Transverse colon (tissue), 4 donors: ENCODE results near the gene FLACC1. TPM values are rescaled to one million over a fixed set of nuclear protein-coding genes. Genes with fewer than 3 reads are reported as not detected.

ENCODE experiments used
- DNase-seq: peaks from one replicate; pipeline ENCODE4 v3.0.0-alpha.2; 2019
- H3K27ac ChIP-seq, 4 donors: fragments of 200-600 bp; sonication (generic); 2 replicates each; pipeline ENCODE4 v1.5.1; 2016 to 2018; ENCODE audit warnings: inconsistent platforms in 4 of 4
- H3K27me3 ChIP-seq: fragments of 200-600 bp; sonication (generic); 2 replicates; pipeline ENCODE4 v1.5.1; 2017; ENCODE audit warnings: inconsistent platforms
- H3K36me3 ChIP-seq, 4 donors: fragments of 200-600 bp; sonication (generic); 2 replicates each; pipeline ENCODE4 v1.5.1; 2017 to 2019; ENCODE audit warnings: inconsistent platforms in 4 of 4
- H3K4me1 ChIP-seq, 4 donors: fragments of 200-600 bp; sonication (generic); 2 replicates each; pipeline ENCODE4 v1.5.1; 2017 to 2020; ENCODE audit warnings: inconsistent platforms in 4 of 4
- H3K4me3 ChIP-seq, 4 donors: fragments of 200-600 bp; sonication (generic); 1 replicate in 1 of 4; 2 replicates in 3 of 4; pipeline versions ENCODE4 v1.5.1 to v1.6.1; 2017 to 2019; ENCODE audit warnings: inconsistent platforms in 4 of 4
- H3K9me3 ChIP-seq, 2 donors: fragments of 200-600 bp; sonication (generic); 2 replicates each; pipeline ENCODE4 v1.5.1; 2017 to 2019; ENCODE audit warnings: inconsistent platforms in 2 of 2
- CTCF ChIP-seq, 5 experiments: fragments of 200-600 bp in 3 of 5; fragments of 450-650 bp in 2 of 5; sonication (generic) in 3 of 5; IDR thresholded peaks; 1 replicate in 2 of 5; 2 replicates in 3 of 5; pipeline ENCODE4 v1.5.1; 2016 to 2017; ENCODE audit warnings: antibody characterized with exemption in 5 of 5, inconsistent platforms in 3 of 5, mild to moderate bottlenecking in 2 of 5, moderate library complexity in 1 of 5
- EP300 ChIP-seq: sonication (generic); formaldehyde crosslinking; IDR thresholded peaks from one replicate; pipeline ENCODE4 v1.6.1; 2017; ENCODE audit warnings: antibody characterized with exemption, low read depth
- POLR2A ChIP-seq: fragments of 450-650 bp; IDR thresholded peaks from one replicate; pipeline ENCODE4 v1.6.1; 2016; ENCODE audit warnings: antibody characterized with exemption, mild to moderate bottlenecking, moderate library complexity
- POLR2AphosphoS5 ChIP-seq, 3 donors: sonication (generic); formaldehyde crosslinking; IDR thresholded peaks; one replicate each; pipeline ENCODE4 v1.6.1; 2016; ENCODE audit warnings: antibody characterized with exemption in 3 of 3
- WGBS, 2 donors: methylation state at CpG; one replicate each; pipeline ENCODE4 v1.1.5; 2018; ENCODE audit warnings: low coverage in 1 of 2; 5-methylcytosine and 5-hydroxymethylcytosine counted together
- in situ Hi-C, 4 donors: fragments of 200-750 bp; cut with MboI; loops; one replicate each; pipeline versions ENCODE4 v1.15.0 to v1.15.1; 2017; ENCODE audit warnings: low sequenced_read_pairs in 3 of 4, low pct_ligation_motif_present in 1 of 4, low pct_unique_long_range_greater_than_20kb in 1 of 4
- intact Hi-C: fragments of 100-400 bp; cut with DNase I; formaldehyde crosslinking; loops from one replicate; pipeline ENCODE4 v1.15.1; 2023; ENCODE audit warnings: low total_unique reads
- total RNA-seq, 4 donors: library from RNA; depleted of rRNA; stranded (reverse); fragments of >200 nt; gene quantifications; one replicate each; pipeline ENCODE4 v1.1.0, GENCODE V29; 2016

The FLACC1 gene
- total RNA-seq: 1 to 10 TPM in 3 of 4 donors, not detected in 1; 1.6 to 5.2 (median 4.3) TPM

- no peaks in the 10 kb centered on the region for H3K36me3 ChIP-seq
- no peaks in the 10 kb centered on the region for H3K4me1 ChIP-seq
- DNase-seq: no peak
- in situ Hi-C loops (loop anchor here in 2 of 4 donors (25.0 kb wide), 1 partner anchor 120 kb away; no protein-coding TSS in a partner anchor), intact Hi-C loops (no loop called here)
- WGBS, 2 donors: 33 to 44% methylated on average over 1 of the region's 1 CpG
- no peaks in the 10 kb centered on the region for H3K9me3 ChIP-seq
- no peak for TF ChIP-seq EP300
- no peak for TF ChIP-seq POLR2A
- TF ChIP-seq POLR2AphosphoS5 (IDR thresholded peaks at IDR 0.05): no peak
- no peak for TF ChIP-seq CTCF (IDR thresholded peaks at IDR 0.05)
- no peak within 1 kb of the TSS for H3K4me3 ChIP-seq
- no peaks in the 10 kb centered on the region for H3K27me3 ChIP-seq
- H3K27ac ChIP-seq: peak within 1 kb of the TSS in 2 of 4 donors; percentile 22 to 35
Measured at GRCh38 chr2:201357221-201357620, at the start of gene FLACC1. Gene FLACC1, minus strand, starts transcription at chr2:201357345. Its CDS starts 5,941 bp downstream, at chr2:201351404.

DNA sequence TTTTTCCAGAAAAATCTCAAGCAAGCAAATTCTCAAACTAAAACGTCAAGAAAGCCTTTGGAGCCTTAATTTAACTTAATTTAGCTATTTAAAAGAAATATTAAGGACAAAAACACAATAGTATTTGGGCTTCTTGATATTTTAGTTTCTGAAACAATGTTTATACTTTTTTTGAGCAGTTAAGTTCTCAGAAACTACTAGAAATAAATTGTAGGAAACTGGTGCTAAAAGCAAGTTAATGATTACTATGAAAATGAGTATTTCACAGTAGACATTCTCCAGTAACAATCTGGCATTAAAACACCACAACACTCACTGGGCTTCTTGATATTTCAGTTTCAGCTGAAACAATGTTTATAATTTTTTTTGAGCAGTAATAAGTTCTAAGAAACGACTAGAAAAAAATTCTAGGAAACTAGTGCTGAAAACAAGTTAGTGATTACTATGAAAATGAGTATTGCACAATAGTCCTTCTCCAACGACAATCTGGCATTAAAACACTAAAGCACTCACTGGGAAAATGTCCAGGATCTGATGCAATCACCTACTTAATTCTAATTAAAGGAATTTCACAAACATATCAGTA, 49.0 kb upstream of the FLACC1 start:
- Histone ChIP-seq H3K27ac (peak overlapping the region; percentile 31 to 76 (median 49)), H3K4me3 (no peak overlapping the region), H3K4me1 (peaks cover 13 to 51% (median 24%) of the 10 kb centered on the region in 4 donors), H3K36me3 (no peaks in the 10 kb centered on the region), H3K27me3 (no peaks in the 10 kb centered on the region), H3K9me3 (no peaks in the 10 kb centered on the region)
- 17 to 19% methylated on average over 3 of the region's 3 CpGs for WGBS, 2 donors
- in situ Hi-C loops: no loop called here
- no peak for DNase-seq
- TF ChIP-seq CTCF (IDR thresholded peaks at IDR 0.05) (no peak), POLR2AphosphoS5 (IDR thresholded peaks at IDR 0.05) (peak; percentile 39 to 75 (median 39))
- intact Hi-C loops: no loop called here

DNA sequence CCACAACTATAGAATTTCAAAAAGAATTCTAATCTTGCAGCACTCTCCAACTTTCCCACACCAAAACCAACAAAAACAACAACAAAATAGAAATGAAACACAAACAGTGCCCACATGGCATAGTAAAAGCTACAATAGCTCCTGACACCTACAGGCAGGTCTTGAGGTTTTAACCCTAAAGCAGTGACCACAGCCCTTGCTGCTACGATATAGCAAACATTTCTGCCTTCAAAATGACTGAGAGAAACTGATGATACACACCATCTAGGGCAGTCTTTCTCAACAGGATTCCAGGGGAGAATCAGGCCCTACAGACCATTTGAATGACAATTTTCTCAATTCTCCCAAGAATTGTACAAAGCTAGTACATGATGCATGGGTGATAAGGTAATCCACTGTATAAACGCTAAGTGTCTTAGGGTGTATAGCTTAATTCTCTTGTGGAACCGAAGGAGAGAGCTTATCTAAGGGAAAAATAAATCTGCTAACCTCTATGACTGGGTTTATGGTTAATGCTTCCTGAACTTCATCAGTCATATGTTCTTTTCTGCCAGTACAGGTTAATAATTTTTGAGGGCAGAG, 47.6 kb upstream of the FLACC1 start:
- in situ Hi-C loops (no loop called here), intact Hi-C loops (no loop called here)
- Histone ChIP-seq H3K27me3 (no peaks in the 10 kb centered on the region), H3K4me1 (peaks cover 13 to 51% (median 24%) of the 10 kb centered on the region in 4 donors), H3K9me3 (no peaks in the 10 kb centered on the region), H3K4me3 (no peak overlapping the region), H3K27ac (no peak overlapping the region), H3K36me3 (no peaks in the 10 kb centered on the region)
- 78 to 79% methylated on average over 2 to 3 of the region's 3 CpGs for WGBS, 2 donors
- no peak for DNase-seq
- no peak for TF ChIP-seq POLR2AphosphoS5 (IDR thresholded peaks at IDR 0.05)
- TF ChIP-seq POLR2A: no peak

- Histone ChIP-seq H3K27ac (no peak overlapping the region), H3K36me3 (no peaks in the 10 kb centered on the region), H3K27me3 (no peaks in the 10 kb centered on the region), H3K4me3 (no peak overlapping the region), H3K4me1 (peaks cover 13 to 51% (median 24%) of the 10 kb centered on the region in 4 donors), H3K9me3 (no peaks in the 10 kb centered on the region)
- DNase-seq: no peak
- no peak for TF ChIP-seq EP300
- TF ChIP-seq CTCF (IDR thresholded peaks at IDR 0.05): no peak
- no peak for TF ChIP-seq POLR2A
- TF ChIP-seq POLR2AphosphoS5 (IDR thresholded peaks at IDR 0.05): no peak
- in situ Hi-C loops: no loop called here
- 83 to 85% methylated on average over 3 of the region's 3 CpGs for WGBS, 2 donors
- intact Hi-C loops: no loop called here
Measured at GRCh38 chr2:201403880-201404279, 46.7 kb upstream of the FLACC1 start.
